Activated T-cell treated with anti-CD3 and anti-CD28 coated beads, Interleukin-2, amount 50 U/mL, for 72 hours (primary cell): ENCODE results near the gene DAZ3. TPM values are rescaled to one million over a fixed set of nuclear protein-coding genes. Genes with fewer than 3 reads are reported as not detected.
"Not testable (repeated sequence)": the region's sequence is repeated elsewhere in the genome, so short reads cannot be mapped to it uniquely, and the experiment has no call there.

Source experiments
- ATAC-seq, 2 donors: fragments of 150-1000 bp; cut with Tn5 transposase; replicated peaks in 1 of 2; 2 replicates each; pipeline ENCODE4 v1.10.0; 2021; ENCODE audit warnings: moderate library complexity in 2 of 2, mild to moderate bottlenecking in 1 of 2
- DNase-seq, 2 donors: peaks; one replicate each; pipeline ENCODE4 v3.0.0; 2021 to 2022; ENCODE audit warnings: mixed read lengths in 1 of 2
- H3K27ac Mint-ChIP-seq: one replicate; pipeline ENCODE4 v1.8.0; 2022; ENCODE audit warnings: mild to moderate bottlenecking, moderate library complexity, mixed read lengths
- H3K27me3 Mint-ChIP-seq: one replicate; pipeline ENCODE4 v1.8.0; 2022; ENCODE audit warnings: low read depth, mixed read lengths
- H3K36me3 Mint-ChIP-seq, 2 donors: one replicate each; pipeline ENCODE4 v1.8.0; 2022; ENCODE audit warnings: mixed read lengths in 2 of 2, mild to moderate bottlenecking in 1 of 2; ENCODE audit not compliant: insufficient read depth in 2 of 2
- H3K4me1 Mint-ChIP-seq: one replicate; pipeline ENCODE4 v1.8.0; 2022; ENCODE audit warnings: low read depth, mixed read lengths
- H3K4me3 Mint-ChIP-seq, 2 donors: one replicate each; pipeline ENCODE4 v1.8.0; 2022; ENCODE audit warnings: mild to moderate bottlenecking in 2 of 2, mixed read lengths in 2 of 2, moderate library complexity in 2 of 2
- H3K9me3 Mint-ChIP-seq, 2 donors: one replicate each; pipeline ENCODE4 v1.8.0; 2022; ENCODE audit warnings: mixed read lengths in 2 of 2
- total RNA-seq, 2 donors: library from RNA; stranded (reverse); gene quantifications; one replicate each; pipeline ENCODE4 v1.2.3, GENCODE V29; 2022

Gene DAZ3
- total RNA-seq: not detected

GRCh38 chrY:24813293-24813692, at the start of gene DAZ3:
TSS of gene DAZ3 (minus strand) at chrY:24813393. CDS start at chrY:24813185, 208 bp downstream.
- not testable (repeated sequence) for H3K27me3 Mint-ChIP-seq, H3K27ac Mint-ChIP-seq, DNase-seq, ATAC-seq, H3K4me1 Mint-ChIP-seq, H3K4me3 Mint-ChIP-seq, H3K36me3 Mint-ChIP-seq, H3K9me3 Mint-ChIP-seq

GRCh38 chrY:24833619-24834018, 20.4 kb upstream of the DAZ3 start, which contains the start of gene DAZ4:
TSS of gene DAZ4 (plus strand) at chrY:24833919. CDS start at chrY:24834127, 208 bp downstream.
- not testable (repeated sequence) for H3K27ac Mint-ChIP-seq, H3K36me3 Mint-ChIP-seq, ATAC-seq, H3K9me3 Mint-ChIP-seq, H3K4me3 Mint-ChIP-seq, H3K4me1 Mint-ChIP-seq, H3K27me3 Mint-ChIP-seq, DNase-seq

- not testable (repeated sequence) for DNase-seq, H3K9me3 Mint-ChIP-seq, H3K27ac Mint-ChIP-seq, H3K27me3 Mint-ChIP-seq, H3K4me1 Mint-ChIP-seq, H3K36me3 Mint-ChIP-seq, H3K4me3 Mint-ChIP-seq, ATAC-seq
Measured at GRCh38 chrY:24825069-24825468, 11.9 kb upstream of the DAZ3 start.

- H3K36me3 Mint-ChIP-seq, H3K27me3 Mint-ChIP-seq, H3K4me1 Mint-ChIP-seq, DNase-seq, H3K27ac Mint-ChIP-seq, H3K4me3 Mint-ChIP-seq, ATAC-seq, H3K9me3 Mint-ChIP-seq: not testable (repeated sequence)
Measured at GRCh38 chrY:24824184-24824879, 11.1 kb upstream of the DAZ3 start.

- H3K27me3 Mint-ChIP-seq, H3K9me3 Mint-ChIP-seq, ATAC-seq, H3K27ac Mint-ChIP-seq, H3K36me3 Mint-ChIP-seq, H3K4me3 Mint-ChIP-seq, DNase-seq, H3K4me1 Mint-ChIP-seq: not testable (repeated sequence)
Measured at GRCh38 chrY:24821836-24822235, 8.6 kb upstream of the DAZ3 start.

Other genes with a start within 250 kb of the DAZ3 start
- gene BPY2B, start 195.4 kb downstream of the DAZ3 start, total RNA-seq: not detected
- gene DAZ4, start 20.5 kb upstream of the DAZ3 start, total RNA-seq: not detected
- gene BPY2C, start 238.7 kb upstream of the DAZ3 start, total RNA-seq: not detected